Activated T-cell treated with anti-CD3 and anti-CD28 coated beads, Interleukin-2, amount 50 U/mL, for 72 hours (primary cell): ENCODE data around the gene DROSHA. TPM values are rescaled to one million over a fixed set of nuclear protein-coding genes. Genes with fewer than 3 reads are reported as not detected.

Experiments used
- ATAC-seq, 2 donors: fragments of 150-1000 bp; cut with Tn5 transposase; replicated peaks in 1 of 2; 2 replicates each; pipeline ENCODE4 v1.10.0; 2021; ENCODE audit warnings: moderate library complexity in 2 of 2, mild to moderate bottlenecking in 1 of 2
- DNase-seq, 2 donors: peaks; one replicate each; pipeline ENCODE4 v3.0.0; 2021 to 2022; ENCODE audit warnings: mixed read lengths in 1 of 2
- H3K27ac Mint-ChIP-seq: one replicate; pipeline ENCODE4 v1.8.0; 2022; ENCODE audit warnings: mild to moderate bottlenecking, moderate library complexity, mixed read lengths
- H3K27me3 Mint-ChIP-seq: one replicate; pipeline ENCODE4 v1.8.0; 2022; ENCODE audit warnings: low read depth, mixed read lengths
- H3K36me3 Mint-ChIP-seq, 2 donors: one replicate each; pipeline ENCODE4 v1.8.0; 2022; ENCODE audit warnings: mixed read lengths in 2 of 2, mild to moderate bottlenecking in 1 of 2; ENCODE audit not compliant: insufficient read depth in 2 of 2
- H3K4me1 Mint-ChIP-seq: one replicate; pipeline ENCODE4 v1.8.0; 2022; ENCODE audit warnings: low read depth, mixed read lengths
- H3K4me3 Mint-ChIP-seq, 2 donors: one replicate each; pipeline ENCODE4 v1.8.0; 2022; ENCODE audit warnings: mild to moderate bottlenecking in 2 of 2, mixed read lengths in 2 of 2, moderate library complexity in 2 of 2
- H3K9me3 Mint-ChIP-seq, 2 donors: one replicate each; pipeline ENCODE4 v1.8.0; 2022; ENCODE audit warnings: mixed read lengths in 2 of 2
- total RNA-seq, 2 donors: library from RNA; stranded (reverse); gene quantifications; one replicate each; pipeline ENCODE4 v1.2.3, GENCODE V29; 2022

Gene DROSHA
- total RNA-seq, 2 donors from 2014 or later, result 74.5 to 88.3 TPM

DNA sequence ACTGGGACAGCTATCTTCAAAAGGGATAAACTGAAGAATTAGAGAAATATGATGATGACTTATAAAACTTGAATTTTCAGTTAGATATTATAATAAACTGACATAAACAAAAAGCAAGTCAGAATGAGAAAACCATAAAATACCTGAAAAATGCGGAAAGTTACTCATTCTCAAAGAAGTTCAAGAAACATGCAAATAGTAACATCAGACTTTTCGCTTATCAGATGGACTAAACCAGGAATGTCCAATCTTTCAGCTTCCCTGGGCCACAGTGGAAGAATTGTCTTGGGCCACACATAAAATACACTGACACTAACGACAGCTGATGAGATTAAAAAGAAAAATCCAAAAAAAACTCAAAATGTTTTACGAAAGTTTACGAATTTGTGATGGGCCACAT, 53.9 kb downstream of the DROSHA start:
- peaks cover 8 to 14% of the 10 kb centered on the region in 2 donors for H3K36me3 Mint-ChIP-seq
- H3K27me3 Mint-ChIP-seq, result no peaks in the 10 kb centered on the region
- no peak overlapping the region for H3K27ac Mint-ChIP-seq
- no peak overlapping the region for H3K4me3 Mint-ChIP-seq
- no peak for DNase-seq
- no peak for ATAC-seq
- no peaks in the 10 kb centered on the region for H3K9me3 Mint-ChIP-seq
- H3K4me1 Mint-ChIP-seq, result no peaks in the 10 kb centered on the region

DNA sequence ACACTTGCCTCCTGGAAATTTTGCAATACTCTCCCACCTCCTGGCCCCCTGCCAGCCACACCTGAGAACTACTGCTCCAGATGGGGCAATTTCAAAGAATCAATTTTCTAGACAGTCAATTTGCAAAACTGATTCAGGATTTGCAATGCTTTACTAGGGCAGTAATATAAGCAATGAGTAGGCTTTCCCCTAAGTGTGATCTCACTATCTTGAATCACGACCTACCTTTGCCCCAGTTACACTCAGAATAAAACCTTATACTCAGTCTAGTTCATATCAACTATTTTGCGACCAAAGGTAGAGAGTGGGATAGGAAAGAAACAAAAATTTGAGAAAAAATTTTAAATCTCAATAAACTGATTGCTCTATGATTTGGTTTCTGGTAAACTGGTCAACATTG, 54.4 kb downstream of the DROSHA start:
- Mint-ChIP-seq H3K27me3 (no peaks in the 10 kb centered on the region), H3K36me3 (peaks cover 9 to 14% of the 10 kb centered on the region in 2 donors), H3K27ac (no peak overlapping the region), H3K9me3 (no peaks in the 10 kb centered on the region), H3K4me1 (no peaks in the 10 kb centered on the region), H3K4me3 (no peak overlapping the region)
- no peak for DNase-seq
- peak in 1 of 2 donors; percentile 44 for ATAC-seq

DNA sequence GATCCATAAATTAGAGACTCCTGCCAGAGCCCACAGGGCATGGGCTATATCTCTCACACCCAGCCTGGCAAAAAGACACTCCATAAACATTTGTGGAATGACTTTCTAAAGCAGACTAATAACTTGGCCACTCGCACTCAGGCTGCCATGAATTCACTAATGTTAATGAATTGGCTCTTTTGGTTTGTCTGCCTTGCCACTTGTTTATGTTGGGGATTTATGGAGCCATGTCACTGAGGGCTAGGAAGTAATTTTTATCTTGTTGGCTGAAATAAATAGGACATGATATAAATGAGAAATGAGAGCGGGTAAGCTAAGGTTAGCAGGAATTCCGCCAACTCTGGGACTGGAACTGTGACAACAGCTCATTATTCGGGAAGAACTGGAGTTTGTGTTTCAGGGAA, 55.2 kb downstream of the DROSHA start:
- no peak overlapping the region for H3K27ac Mint-ChIP-seq
- H3K4me1 Mint-ChIP-seq, result no peaks in the 10 kb centered on the region
- no peak overlapping the region for H3K4me3 Mint-ChIP-seq
- peaks cover 6 to 13% of the 10 kb centered on the region in 2 donors for H3K36me3 Mint-ChIP-seq
- DNase-seq, result no peak
- ATAC-seq, result no peak
- no peaks in the 10 kb centered on the region for H3K27me3 Mint-ChIP-seq
- no peaks in the 10 kb centered on the region for H3K9me3 Mint-ChIP-seq

DNA sequence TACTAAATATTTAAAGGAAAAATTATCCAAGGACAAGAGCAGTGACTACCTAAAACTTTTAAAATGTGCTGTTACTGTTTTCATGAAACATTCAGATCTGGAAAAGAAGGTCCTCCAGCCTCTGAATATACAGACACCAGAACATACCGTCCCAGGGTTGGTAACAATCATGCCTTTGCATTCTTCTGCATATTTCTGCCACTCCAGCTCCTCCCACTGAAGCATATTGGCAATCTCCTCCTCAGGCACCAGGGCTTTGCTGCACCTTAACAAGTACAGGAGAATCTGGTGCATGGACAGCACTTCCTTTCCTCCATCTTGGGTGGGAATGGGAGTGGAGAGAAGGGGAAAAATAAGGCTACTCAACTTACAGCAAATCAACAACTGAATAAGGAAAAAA, 60.0 kb downstream of the DROSHA start:
- Mint-ChIP-seq H3K9me3 (no peaks in the 10 kb centered on the region), H3K4me3 (no peak overlapping the region), H3K27ac (no peak overlapping the region), H3K4me1 (no peaks in the 10 kb centered on the region), H3K27me3 (no peaks in the 10 kb centered on the region), H3K36me3 (peaks cover 8 to 15% of the 10 kb centered on the region in 2 donors)
- DNase-seq (no peak), ATAC-seq (no peak)

DNA sequence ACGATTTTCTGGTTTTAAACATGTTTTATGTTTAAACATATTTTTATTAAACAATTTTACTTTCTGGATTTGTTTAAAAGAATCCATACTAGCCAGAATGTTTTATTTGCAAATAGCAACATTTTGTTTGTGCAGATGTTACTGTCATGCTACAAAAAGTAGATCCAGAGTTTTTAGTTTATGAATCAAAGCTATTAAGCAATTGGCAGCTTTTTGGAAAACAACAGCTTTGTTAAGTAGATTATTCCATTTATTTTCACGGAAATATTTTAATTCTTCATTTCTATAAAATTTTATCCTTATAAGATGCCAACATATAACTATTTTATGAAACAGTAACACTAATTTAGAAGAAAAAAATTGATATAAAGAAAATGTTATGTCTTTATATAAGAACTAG, 60.9 kb downstream of the DROSHA start:
- no peaks in the 10 kb centered on the region for H3K27me3 Mint-ChIP-seq
- peaks cover 9 to 19% of the 10 kb centered on the region in 2 donors for H3K36me3 Mint-ChIP-seq
- DNase-seq (no peak), ATAC-seq (no peak)
- H3K4me3 Mint-ChIP-seq, result no peak overlapping the region
- H3K9me3 Mint-ChIP-seq, result no peaks in the 10 kb centered on the region
- no peaks in the 10 kb centered on the region for H3K4me1 Mint-ChIP-seq
- H3K27ac Mint-ChIP-seq, result no peak overlapping the region

DNA sequence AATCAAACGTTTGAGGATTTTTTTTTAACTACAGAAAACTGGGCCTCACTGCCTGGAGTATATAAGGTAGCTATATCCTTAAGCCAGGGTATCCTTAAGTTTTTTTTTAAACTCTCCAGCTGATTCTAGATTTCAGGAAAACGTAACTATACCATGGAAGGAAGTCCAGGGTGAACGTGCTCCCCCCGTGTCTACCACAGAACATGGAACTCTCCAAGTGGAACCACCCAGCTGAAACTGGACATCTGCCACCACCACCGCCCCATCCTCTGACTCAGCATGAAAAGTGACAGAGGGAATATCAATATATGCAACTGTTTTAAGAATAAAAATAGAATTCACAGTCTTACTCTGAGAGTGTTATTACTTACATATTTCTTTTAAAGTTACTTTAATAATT, 61.3 kb downstream of the DROSHA start:
- peaks cover 11 to 21% of the 10 kb centered on the region in 2 donors for H3K36me3 Mint-ChIP-seq
- no peaks in the 10 kb centered on the region for H3K27me3 Mint-ChIP-seq
- H3K9me3 Mint-ChIP-seq, result no peaks in the 10 kb centered on the region
- no peak for DNase-seq
- H3K4me1 Mint-ChIP-seq, result no peaks in the 10 kb centered on the region
- no peak overlapping the region for H3K27ac Mint-ChIP-seq
- ATAC-seq, result no peak
- no peak overlapping the region for H3K4me3 Mint-ChIP-seq

DNA sequence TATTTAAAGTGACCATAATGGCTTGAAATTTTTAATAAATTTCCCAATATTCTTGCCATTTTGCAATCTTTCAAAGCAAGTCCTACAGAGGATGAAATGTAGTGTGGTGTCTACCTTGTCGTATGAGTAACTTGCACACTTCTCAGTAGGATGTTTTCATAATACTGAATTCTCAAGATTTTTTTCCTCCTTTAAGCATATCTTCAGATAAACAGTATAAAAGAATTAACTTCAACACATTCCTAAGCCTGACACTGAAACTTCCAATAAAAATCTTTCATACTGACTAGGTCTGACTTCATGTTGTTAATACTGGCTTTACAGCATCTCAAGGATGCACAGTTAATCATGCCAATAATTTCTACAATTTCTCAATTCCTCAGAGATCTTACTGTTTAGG, 62.0 kb downstream of the DROSHA start:
- Mint-ChIP-seq H3K27ac (no peak overlapping the region), H3K27me3 (no peaks in the 10 kb centered on the region), H3K9me3 (peaks cover 1% of the 10 kb centered on the region in 2 donors), H3K4me1 (no peaks in the 10 kb centered on the region), H3K4me3 (no peak overlapping the region), H3K36me3 (peaks cover 10 to 23% of the 10 kb centered on the region in 2 donors)
- DNase-seq (no peak), ATAC-seq (no peak)

DNA sequence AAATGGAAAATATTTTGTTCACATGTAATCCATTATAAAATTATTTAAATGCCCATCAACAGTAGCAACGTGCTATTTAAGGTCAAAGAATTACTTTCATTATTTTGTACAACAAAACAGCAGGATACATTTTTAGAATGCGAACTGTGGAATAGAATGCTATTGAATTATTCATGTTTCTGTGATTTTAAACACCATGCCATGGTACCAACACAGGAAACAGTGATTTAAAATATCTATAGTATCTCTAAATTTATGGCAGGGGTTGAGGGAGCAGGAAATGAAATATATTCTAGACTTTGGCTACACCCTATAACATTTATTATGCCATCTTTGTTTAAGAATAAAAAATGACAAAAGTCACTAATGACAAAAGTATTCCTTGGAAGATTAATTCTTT, 62.4 kb downstream of the DROSHA start:
- no peaks in the 10 kb centered on the region for H3K4me1 Mint-ChIP-seq
- no peak overlapping the region for H3K4me3 Mint-ChIP-seq
- H3K9me3 Mint-ChIP-seq, result peaks cover 2% of the 10 kb centered on the region in 2 donors
- ATAC-seq, result no peak
- DNase-seq, result no peak
- no peak overlapping the region for H3K27ac Mint-ChIP-seq
- no peaks in the 10 kb centered on the region for H3K27me3 Mint-ChIP-seq
- peaks cover 12 to 27% of the 10 kb centered on the region in 2 donors for H3K36me3 Mint-ChIP-seq

DNA sequence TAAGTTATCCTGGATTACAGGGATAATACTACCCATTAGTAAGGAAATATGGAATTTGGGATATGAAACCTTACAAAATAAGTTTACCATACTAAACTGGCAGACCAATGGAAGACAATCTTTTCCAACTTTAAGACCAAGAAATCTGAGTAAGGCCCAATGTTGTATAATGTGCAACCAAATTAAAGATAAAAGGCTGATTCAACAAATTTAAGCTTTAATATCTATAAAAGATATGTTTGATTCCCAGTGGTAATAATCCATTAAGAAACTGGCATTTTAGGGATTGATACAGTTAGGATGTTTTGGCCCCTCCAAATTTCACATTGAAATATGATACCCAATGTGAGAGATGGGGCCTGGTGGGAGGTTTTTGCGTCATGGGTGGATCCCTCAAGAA, 66.6 kb downstream of the DROSHA start:
- peaks cover 23 to 61% of the 10 kb centered on the region in 2 donors for H3K36me3 Mint-ChIP-seq
- no peak overlapping the region for H3K4me3 Mint-ChIP-seq
- ATAC-seq, result no peak
- peaks cover 8% of the 10 kb centered on the region in 2 donors for H3K9me3 Mint-ChIP-seq
- H3K27ac Mint-ChIP-seq, result no peak overlapping the region
- no peaks in the 10 kb centered on the region for H3K4me1 Mint-ChIP-seq
- DNase-seq, result no peak
- H3K27me3 Mint-ChIP-seq, result no peaks in the 10 kb centered on the region

DNA sequence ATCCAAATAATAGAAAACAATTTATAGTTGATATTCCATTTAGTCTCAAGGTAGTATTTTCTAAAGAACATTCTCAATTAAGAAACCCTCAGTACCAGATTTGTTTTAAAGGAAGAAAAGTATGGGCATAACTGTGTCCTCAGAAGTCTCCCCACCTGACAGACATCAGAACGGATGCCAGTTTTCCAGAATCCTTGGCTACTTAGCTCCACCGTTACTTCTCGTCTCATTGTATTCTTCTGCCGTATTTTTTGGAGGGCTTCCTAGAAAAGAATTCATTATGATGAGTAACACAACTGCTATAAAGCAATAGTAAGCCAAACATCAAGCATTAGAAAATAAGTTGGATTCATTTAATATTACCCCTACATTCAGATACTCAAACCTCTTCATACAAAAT, 67.8 kb downstream of the DROSHA start:
- Mint-ChIP-seq H3K4me1 (no peaks in the 10 kb centered on the region), H3K27me3 (no peaks in the 10 kb centered on the region), H3K27ac (peak overlapping the region; percentile 16), H3K9me3 (peaks cover 8 to 10% of the 10 kb centered on the region in 2 donors), H3K4me3 (no peak overlapping the region), H3K36me3 (peaks cover 31 to 70% of the 10 kb centered on the region in 2 donors)
- DNase-seq, result no peak
- ATAC-seq, result no peak

DNA sequence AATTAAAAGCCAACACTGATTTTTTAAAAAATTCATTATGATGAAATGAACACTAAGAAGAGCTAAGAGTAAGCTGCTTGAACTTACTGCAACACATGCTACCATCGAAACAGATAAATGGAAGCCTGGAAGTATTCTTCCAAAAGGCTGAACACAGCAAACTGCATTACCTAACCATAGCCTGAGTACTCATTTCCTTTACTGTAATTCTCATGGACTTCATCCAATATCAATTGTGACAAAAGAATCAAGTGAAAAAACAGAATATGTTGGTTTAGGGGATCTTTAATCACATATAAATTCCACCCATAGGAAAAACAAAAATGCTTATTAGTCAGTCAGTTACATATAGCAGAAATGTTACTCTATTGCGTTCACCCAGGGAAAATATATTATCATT, 68.5 kb downstream of the DROSHA start:
- H3K4me1 Mint-ChIP-seq, result no peaks in the 10 kb centered on the region
- H3K27me3 Mint-ChIP-seq, result no peaks in the 10 kb centered on the region
- peaks cover 8 to 10% of the 10 kb centered on the region in 2 donors for H3K9me3 Mint-ChIP-seq
- no peak overlapping the region for H3K4me3 Mint-ChIP-seq
- peaks cover 31 to 70% of the 10 kb centered on the region in 2 donors for H3K36me3 Mint-ChIP-seq
- no peak for ATAC-seq
- no peak for DNase-seq
- no peak overlapping the region for H3K27ac Mint-ChIP-seq

DNA sequence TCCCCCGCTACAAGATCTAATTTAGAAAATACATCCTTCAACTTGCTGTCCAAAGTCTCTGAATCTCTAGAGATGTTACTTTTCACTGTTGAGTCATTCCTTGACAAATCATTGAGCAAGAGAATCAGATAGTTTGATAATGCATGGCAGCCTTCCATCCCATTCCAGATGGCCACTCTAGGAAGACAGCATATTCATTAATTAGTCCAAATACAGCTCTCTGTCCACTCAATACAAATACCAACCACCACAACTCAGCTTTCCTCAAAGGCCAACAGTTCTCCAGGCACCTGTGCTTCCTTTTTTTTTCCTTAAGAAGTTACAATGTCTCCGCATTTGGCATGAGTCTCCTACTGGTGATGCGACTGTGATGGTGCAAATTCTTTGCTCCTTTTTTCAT, 72.3 kb downstream of the DROSHA start:
- Mint-ChIP-seq H3K4me1 (no peaks in the 10 kb centered on the region), H3K27me3 (no peaks in the 10 kb centered on the region), H3K27ac (peak overlapping the region; percentile 8), H3K9me3 (peaks cover 8 to 12% of the 10 kb centered on the region in 2 donors), H3K36me3 (peaks cover 39 to 67% of the 10 kb centered on the region in 2 donors), H3K4me3 (no peak overlapping the region)
- no peak for DNase-seq
- no peak for ATAC-seq

DNA sequence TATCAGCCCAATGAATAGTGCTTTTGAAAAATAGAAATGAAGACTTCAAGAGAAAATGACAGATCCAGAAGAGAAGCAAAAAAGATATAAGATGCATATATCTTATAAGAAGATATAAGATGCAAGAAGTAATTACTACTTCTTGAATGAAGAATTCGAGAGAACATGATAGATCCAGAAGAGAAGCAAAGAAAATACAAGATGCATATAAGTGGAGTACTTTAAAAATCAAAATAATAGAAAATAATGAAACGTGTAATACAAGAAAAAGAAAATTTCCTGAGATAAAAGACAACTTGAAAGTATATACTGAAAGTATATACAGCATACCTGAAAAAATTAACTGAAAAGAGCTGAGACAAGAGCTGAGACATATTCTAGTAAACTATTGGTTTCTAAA, 76.7 kb downstream of the DROSHA start:
- Mint-ChIP-seq H3K4me3 (no peak overlapping the region), H3K4me1 (no peaks in the 10 kb centered on the region), H3K27ac (no peak overlapping the region), H3K36me3 (peaks cover 28 to 39% of the 10 kb centered on the region in 2 donors), H3K9me3 (peaks cover 3 to 6% of the 10 kb centered on the region in 2 donors), H3K27me3 (no peaks in the 10 kb centered on the region)
- no peak for ATAC-seq
- DNase-seq, result no peak

DNA sequence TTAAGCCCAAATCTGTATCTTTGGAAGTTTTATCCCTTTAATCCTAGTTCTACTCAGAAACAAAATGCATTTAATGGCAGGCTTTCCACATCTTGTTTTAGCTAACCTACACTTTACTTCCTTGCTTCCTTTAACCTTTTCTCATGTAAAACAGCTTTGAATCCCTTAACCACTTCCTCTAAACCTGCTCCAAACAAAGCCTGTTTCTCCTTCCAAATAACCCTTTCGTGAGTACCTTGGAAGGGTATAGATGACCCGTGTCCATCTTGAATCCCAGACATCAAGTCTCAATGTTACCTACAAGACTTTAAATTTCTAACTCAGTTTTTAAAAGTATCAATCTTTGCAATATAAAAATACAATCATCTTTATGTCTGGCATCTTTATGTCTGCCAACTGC, 78.4 kb downstream of the DROSHA start:
- DNase-seq, result no peak
- H3K4me3 Mint-ChIP-seq, result no peak overlapping the region
- H3K4me1 Mint-ChIP-seq, result no peaks in the 10 kb centered on the region
- H3K27me3 Mint-ChIP-seq, result no peaks in the 10 kb centered on the region
- no peak overlapping the region for H3K27ac Mint-ChIP-seq
- peaks cover 0 to 6% of the 10 kb centered on the region in 2 donors for H3K9me3 Mint-ChIP-seq
- no peak for ATAC-seq
- H3K36me3 Mint-ChIP-seq, result peaks cover 22 to 39% of the 10 kb centered on the region in 2 donors
